ENCODE results near the gene BRMS1. TPM values are rescaled to one million over a fixed set of nuclear protein-coding genes. Genes with fewer than 3 reads are reported as not detected.

BRMS1 gene
- polyA plus RNA-seq, 1 donor (not counting 4 experiments of a cell fraction or from before 2014, with no cell fraction given): 61.4 TPM

GRCh38 chr11:66293777-66294625 is 50.9 kb downstream of the BRMS1 start:
- TF ChIP-seq EZH2 (IDR thresholded peaks at IDR 0.05; ENCODE audit: low read length): no peak
- TF ChIP-seq CTCF (optimal IDR thresholded peaks at IDR 0.05 in 1 of 3, IDR thresholded peaks at IDR 0.05 in 1 of 3, conservative IDR thresholded peaks at IDR 0.05 in 1 of 3; ENCODE audit: extremely low read depth in 1 of 3, insufficient read depth in 2 of 3, low read length in 3 of 3): no peak
- no peaks in the 10 kb centered on the region for H4K20me1 ChIP-seq (ENCODE audit: control insufficient read depth, extremely low read depth, insufficient read depth, low read length)
- FAIRE-seq: no peak
- H3K4me1 ChIP-seq (ENCODE audit: control insufficient read depth, extremely low read depth, insufficient read depth, low read length): peaks cover 7% of the 10 kb centered on the region
- H3K9ac ChIP-seq (ENCODE audit: control insufficient read depth, extremely low read depth, insufficient read depth, low read length): no peak overlapping the region
- peaks cover 29% of the 10 kb centered on the region for H3K27me3 ChIP-seq (ENCODE audit: control insufficient read depth, extremely low read depth, insufficient read depth, low read length)
- H2AFZ ChIP-seq (ENCODE audit: control insufficient read depth, low read length): no peak overlapping the region
- no peak overlapping the region for H3K4me2 ChIP-seq (ENCODE audit: control insufficient read depth, extremely low read depth, insufficient read depth, low read depth, low read length)
- H3K36me3 ChIP-seq (ENCODE audit: control insufficient read depth in 2 of 2, extremely low read depth in 1 of 2, insufficient read depth in 2 of 2, low read length in 2 of 2): no peaks in the 10 kb centered on the region
- H3K9me3 ChIP-seq (ENCODE audit: control insufficient read depth, low read depth, low read length): no peaks in the 10 kb centered on the region
- no peak for DNase-seq (ENCODE audit: low read depth, low spot score)
- dilution Hi-C loops (cut with MboI; ENCODE audit: extremely low pct_ligation_motif_present, low sequenced_read_pairs): no loop called here
- H3K4me3 ChIP-seq (ENCODE audit: control insufficient read depth in 2 of 3, extremely low read depth in 1 of 3, insufficient read depth in 2 of 3, low read depth in 1 of 3, low read length in 3 of 3): no peak overlapping the region
- no peak overlapping the region for H3K27ac ChIP-seq (ENCODE audit: control insufficient read depth, insufficient read depth, low read length)
- no peaks in the 10 kb centered on the region for H3K79me2 ChIP-seq (ENCODE audit: control insufficient read depth, insufficient read depth, low read length)
- H3K9me1 ChIP-seq (ENCODE audit: control insufficient read depth, extremely low read depth, insufficient read depth, low read length): no peaks in the 10 kb centered on the region

GRCh38 chr11:66293352-66293751 is 51.6 kb downstream of the BRMS1 start:
- dilution Hi-C loops (cut with MboI; ENCODE audit: extremely low pct_ligation_motif_present, low sequenced_read_pairs): no loop called here
- H3K27ac ChIP-seq (ENCODE audit: control insufficient read depth, insufficient read depth, low read length): no peak overlapping the region
- peaks cover 4% of the 10 kb centered on the region for H3K79me2 ChIP-seq (ENCODE audit: control insufficient read depth, insufficient read depth, low read length)
- H3K4me1 ChIP-seq (ENCODE audit: control insufficient read depth, extremely low read depth, insufficient read depth, low read length): peaks cover 7% of the 10 kb centered on the region
- no peaks in the 10 kb centered on the region for H3K9me1 ChIP-seq (ENCODE audit: control insufficient read depth, extremely low read depth, insufficient read depth, low read length)
- H3K4me3 ChIP-seq (ENCODE audit: control insufficient read depth in 2 of 3, extremely low read depth in 1 of 3, insufficient read depth in 2 of 3, low read depth in 1 of 3, low read length in 3 of 3): no peak overlapping the region
- H2AFZ ChIP-seq (ENCODE audit: control insufficient read depth, low read length): no peak overlapping the region
- no peak overlapping the region for H3K9ac ChIP-seq (ENCODE audit: control insufficient read depth, extremely low read depth, insufficient read depth, low read length)
- H3K4me2 ChIP-seq (ENCODE audit: control insufficient read depth, extremely low read depth, insufficient read depth, low read depth, low read length): no peak overlapping the region
- no peaks in the 10 kb centered on the region for H3K9me3 ChIP-seq (ENCODE audit: control insufficient read depth, low read depth, low read length)
- peaks cover 29% of the 10 kb centered on the region for H3K27me3 ChIP-seq (ENCODE audit: control insufficient read depth, extremely low read depth, insufficient read depth, low read length)
- no peaks in the 10 kb centered on the region for H3K36me3 ChIP-seq (ENCODE audit: control insufficient read depth in 2 of 2, extremely low read depth in 1 of 2, insufficient read depth in 2 of 2, low read length in 2 of 2)
- no peak for TF ChIP-seq EZH2 (IDR thresholded peaks at IDR 0.05; ENCODE audit: low read length)
- TF ChIP-seq CTCF (optimal IDR thresholded peaks at IDR 0.05 in 1 of 3, IDR thresholded peaks at IDR 0.05 in 1 of 3, conservative IDR thresholded peaks at IDR 0.05 in 1 of 3; ENCODE audit: extremely low read depth in 1 of 3, insufficient read depth in 2 of 3, low read length in 3 of 3): no peak
- no peaks in the 10 kb centered on the region for H4K20me1 ChIP-seq (ENCODE audit: control insufficient read depth, extremely low read depth, insufficient read depth, low read length)
- FAIRE-seq (no peak), DNase-seq (ENCODE audit: low read depth, low spot score) (no peak)
